Spleen (tissue), 11 donors: ENCODE results near the gene PCSK9. TPM values are rescaled to one million over a fixed set of nuclear protein-coding genes. Genes with fewer than 3 reads are reported as not detected.

Experiments
- DNase-seq: peaks from one replicate; pipeline ENCODE4 v3.0.0-alpha.2; 2020
- H3K27ac ChIP-seq, 8 donors: fragments of 200-600 bp; sonication (generic) in 7 of 8; 1 replicate in 4 of 8; 2 replicates in 4 of 8; pipeline versions ENCODE4 v1.5.0 to v1.8.0; 2016 to 2021; ENCODE audit warnings: inconsistent platforms in 4 of 8, mild to moderate bottlenecking in 4 of 8, moderate library complexity in 1 of 8
- H3K27me3 ChIP-seq, 7 donors: fragments of 200-600 bp; sonication (generic) in 6 of 7; replicated peaks in 1 of 7; 1 replicate in 4 of 7; 2 replicates in 3 of 7; pipeline versions ENCODE4 v1.5.0 to v1.8.0; 2016 to 2021; ENCODE audit warnings: inconsistent platforms in 3 of 7, mild to moderate bottlenecking in 1 of 7
- H3K36me3 ChIP-seq, 6 donors: fragments of 200-600 bp; sonication (generic) in 5 of 6; 1 replicate in 4 of 6; 2 replicates in 2 of 6; pipeline versions ENCODE4 v1.5.0 to v1.8.0; 2016 to 2021; ENCODE audit warnings: inconsistent platforms in 2 of 6
- H3K4me1 ChIP-seq, 6 donors: fragments of 200-600 bp; sonication (generic) in 5 of 6; 1 replicate in 3 of 6; 2 replicates in 3 of 6; pipeline versions ENCODE4 v1.5.0 to v1.8.0; 2016 to 2021; ENCODE audit warnings: inconsistent platforms in 3 of 6
- H3K4me3 ChIP-seq, 8 donors: fragments of 200-600 bp; sonication (generic) in 7 of 8; 1 replicate in 4 of 8; 2 replicates in 4 of 8; pipeline versions ENCODE4 v1.5.0 to v1.8.0; 2016 to 2021; ENCODE audit warnings: inconsistent platforms in 4 of 8, mild to moderate bottlenecking in 4 of 8, moderate library complexity in 2 of 8
- H3K9me3 ChIP-seq, 8 donors: fragments of 200-600 bp; sonication (generic) in 7 of 8; 1 replicate in 4 of 8; 2 replicates in 4 of 8; pipeline versions ENCODE4 v1.5.0 to v1.8.0; 2016 to 2021; ENCODE audit warnings: inconsistent platforms in 4 of 8
- CTCF ChIP-seq, 11 experiments: fragments of 200-600 bp in 7 of 11; fragments of 450-650 bp in 4 of 11; sonication (generic) in 4 of 11; IDR thresholded peaks in 8 of 11; conservative IDR thresholded peaks in 3 of 11; 1 replicate in 7 of 11; 2 replicates in 4 of 11; pipeline versions ENCODE4 v1.4.0 to v1.8.0; 2016 to 2021; ENCODE audit warnings: antibody characterized with exemption in 11 of 11, inconsistent platforms in 4 of 11, mild to moderate bottlenecking in 1 of 11
- POLR2A ChIP-seq, 3 donors: fragments of 450-650 bp; IDR thresholded peaks; one replicate each; pipeline ENCODE4 v1.5.1; 2017; ENCODE audit warnings: antibody characterized with exemption in 3 of 3, mild to moderate bottlenecking in 1 of 3
- POLR2AphosphoS5 ChIP-seq, 3 donors: sonication (generic); formaldehyde crosslinking; IDR thresholded peaks; one replicate each; pipeline ENCODE4 v1.5.1; 2017; ENCODE audit warnings: antibody characterized with exemption in 3 of 3
- WGBS, 5 donors: extraction: QIAGEN DNeasy Blood & Tissue Kit in 3 of 5; methylation state at CpG; one replicate each; pipeline versions ENCODE4 v1.1.5 to v1.1.7; 2013 to 2018; 5-methylcytosine and 5-hydroxymethylcytosine counted together
- intact Hi-C: fragments of 100-400 bp; cut with DNase I; formaldehyde crosslinking; loops from one replicate; pipeline ENCODE4 v1.15.0; 2023; ENCODE audit warnings: low total_unique reads
- polyA plus RNA-seq, 3 donors: library from polyadenylated mRNA; stranded (reverse); fragments of 200-250 nt; gene quantifications; one replicate each; pipeline ENCODE4 v1.2.1, GENCODE V29; 2013
- total RNA-seq, 7 donors: library from RNA; depleted of rRNA in 3 of 7; stranded (reverse); fragments of >200 nt in 3 of 7; fragmentation: NEBNext Ultra II Directional in 4 of 7; extraction: Animal tissue kit (Norgen Biotek cat#: 25700) in 4 of 7; gene quantifications; one replicate each; pipeline versions ENCODE4 v1.1.0 to v1.2.1, GENCODE V29; 2016 to 2021
- donor health status: healthy with polysubstance abuse.
- donor health status: DM: no; HTN: no; CAD: no; lungs with moderate emphysema.
- donor health status: DM: no; HTN: no; CAD: no.
- donor health status: Bipolar disorder and iron deficiency.
- donor health status: healthy.
- donor health status: DM: no; HTN: no; CAD: no.
- donor health status: DM: yes; HTN: yes; CAD: no.

Gene PCSK9
- total and polyA plus RNA-seq, 10 donors, result 0.03 to 0.85 (median 0.18) TPM; not detected in 3

GRCh38 chr1:55033265-55033614 is 6.1 kb upstream of the PCSK9 start:
- intact Hi-C loops, result no loop called here
- H3K4me3 ChIP-seq, result no peak overlapping the region
- H3K27ac ChIP-seq, result no peak overlapping the region
- H3K9me3 ChIP-seq, result no peaks in the 10 kb centered on the region
- no peak for DNase-seq
- peaks cover 0 to 18% (median 4%) of the 10 kb centered on the region in 6 donors for H3K4me1 ChIP-seq
- no peaks in the 10 kb centered on the region for H3K36me3 ChIP-seq
- peaks cover 0 to 50% (median 0%) of the 10 kb centered on the region in 7 donors for H3K27me3 ChIP-seq
- WGBS, 5 donors, result 74 to 90% (median 86%) methylated on average over 7 of the region's 7 CpGs
- TF ChIP-seq CTCF (IDR thresholded peaks at IDR 0.05 in 8 of 11, conservative IDR thresholded peaks at IDR 0.05 in 3 of 11) (no peak), POLR2AphosphoS5 (IDR thresholded peaks at IDR 0.05) (no peak), POLR2A (IDR thresholded peaks at IDR 0.05) (no peak)

GRCh38 chr1:55034476-55035133 is 4.7 kb upstream of the PCSK9 start:
- no peak for TF ChIP-seq POLR2AphosphoS5 (IDR thresholded peaks at IDR 0.05)
- TF ChIP-seq POLR2A (IDR thresholded peaks at IDR 0.05), result no peak
- no peak for TF ChIP-seq CTCF (IDR thresholded peaks at IDR 0.05 in 8 of 11, conservative IDR thresholded peaks at IDR 0.05 in 3 of 11)
- H3K4me1 ChIP-seq, result peaks cover 0 to 29% (median 8%) of the 10 kb centered on the region in 6 donors
- H3K9me3 ChIP-seq, result no peaks in the 10 kb centered on the region
- no peak overlapping the region for H3K4me3 ChIP-seq
- no peak overlapping the region for H3K27ac ChIP-seq
- H3K36me3 ChIP-seq, result no peaks in the 10 kb centered on the region
- WGBS, 5 donors, result 85 to 98% (median 89%) methylated on average over 6 of the region's 6 CpGs
- intact Hi-C loops, result no loop called here
- H3K27me3 ChIP-seq, result peaks cover 0 to 64% (median 7%) of the 10 kb centered on the region in 7 donors
- no peak for DNase-seq

- peak in 5 of 11 experiments; percentile 20 to 53 (median 36) for TF ChIP-seq CTCF (IDR thresholded peaks at IDR 0.05 in 8 of 11, conservative IDR thresholded peaks at IDR 0.05 in 3 of 11)
- no peak for TF ChIP-seq POLR2A (IDR thresholded peaks at IDR 0.05)
- peaks cover 0 to 40% (median 13%) of the 10 kb centered on the region in 6 donors for H3K4me1 ChIP-seq
- H3K27ac ChIP-seq, result peak overlapping the region in 3 of 8 donors; percentile 35 to 62 (median 59)
- no peak for DNase-seq
- peaks cover 0 to 77% (median 19%) of the 10 kb centered on the region in 7 donors for H3K27me3 ChIP-seq
- WGBS, 5 donors, result 26 to 54% (median 31%) methylated on average over 4 of the region's 4 CpGs
- no peaks in the 10 kb centered on the region for H3K9me3 ChIP-seq
- intact Hi-C loops, result no loop called here
- no peaks in the 10 kb centered on the region for H3K36me3 ChIP-seq
- no peak overlapping the region for H3K4me3 ChIP-seq
Observed at GRCh38 chr1:55035904-55036303, 3.4 kb upstream of the PCSK9 start.

- Histone ChIP-seq H3K27ac (peak overlapping the region in 1 of 8 donors; percentile 62), H3K27me3 (peaks cover 0 to 92% (median 22%) of the 10 kb centered on the region in 7 donors), H3K36me3 (no peaks in the 10 kb centered on the region), H3K4me1 (peaks cover 0 to 40% (median 13%) of the 10 kb centered on the region in 6 donors), H3K9me3 (no peaks in the 10 kb centered on the region), H3K4me3 (no peak overlapping the region)
- intact Hi-C loops, result no loop called here
- no peak for TF ChIP-seq POLR2AphosphoS5 (IDR thresholded peaks at IDR 0.05)
- TF ChIP-seq CTCF (IDR thresholded peaks at IDR 0.05 in 8 of 11, conservative IDR thresholded peaks at IDR 0.05 in 3 of 11), result no peak
- no peak for TF ChIP-seq POLR2A (IDR thresholded peaks at IDR 0.05)
- no peak for DNase-seq
- WGBS, 5 donors, result 73 to 87% (median 76%) methylated on average over 4 to 8 of the region's 8 CpGs
Observed at GRCh38 chr1:55037733-55038551, 1.4 kb upstream of the PCSK9 start.
